Measurements from ENCODE around the gene HILPDA. TPM values are rescaled to one million over a fixed set of nuclear protein-coding genes. Genes with fewer than 3 reads are reported as not detected.

The HILPDA gene, protein sequence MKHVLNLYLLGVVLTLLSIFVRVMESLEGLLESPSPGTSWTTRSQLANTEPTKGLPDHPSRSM
- 10 to 100 TPM; 13.2 to 24.0 TPM for total RNA-seq

- H3K4me1 Mint-ChIP-seq: peaks cover 55% of the 10 kb centered on the region
- peak; percentile 91 for ATAC-seq
- H3K9me3 Mint-ChIP-seq (ENCODE audit: low read depth): no peaks in the 10 kb centered on the region
- peak; percentile 95 for DNase-seq
- H3K27ac Mint-ChIP-seq: peak within 1 kb of the TSS; percentile 93
- H3K27me3 Mint-ChIP-seq: peaks cover 26% of the 10 kb centered on the region
- H3K4me3 Mint-ChIP-seq: peak within 1 kb of the TSS; percentile 94
- H3K36me3 Mint-ChIP-seq: peaks cover 23% of the 10 kb centered on the region
- CTCF ChIA-PET: interaction anchor here (0.9 to 7.7 kb wide), 10 partner anchors 12 to 428 kb away, joined by 3 to 95 read pairs (median 5); partner anchors contain the start of gene RBM28
These were observed at the start of gene HILPDA for GRCh38 chr7:128455543-128456254. HILPDA (plus strand) TSS chr7:128455878; CDS start chr7:128457269, 1,391 bp downstream.

GRCh38 chr7:128406314-128407232 is 49.1 kb upstream of the HILPDA start:
- ATAC-seq (no peak), DNase-seq (no peak)
- Mint-ChIP-seq H3K36me3 (peaks cover 1% of the 10 kb centered on the region), H3K4me1 (peaks cover 33% of the 10 kb centered on the region), H3K27me3 (peaks cover 12% of the 10 kb centered on the region), H3K27ac (no peak overlapping the region), H3K9me3 (ENCODE audit: low read depth) (no peaks in the 10 kb centered on the region), H3K4me3 (peak overlapping the region; percentile 23)
- CTCF ChIA-PET: interaction anchor here (2.2 to 22.8 kb wide), 2 partner anchors 9 to 21 kb away, joined by 8 to 355 read pairs; no protein-coding TSS in a partner anchor

DNA sequence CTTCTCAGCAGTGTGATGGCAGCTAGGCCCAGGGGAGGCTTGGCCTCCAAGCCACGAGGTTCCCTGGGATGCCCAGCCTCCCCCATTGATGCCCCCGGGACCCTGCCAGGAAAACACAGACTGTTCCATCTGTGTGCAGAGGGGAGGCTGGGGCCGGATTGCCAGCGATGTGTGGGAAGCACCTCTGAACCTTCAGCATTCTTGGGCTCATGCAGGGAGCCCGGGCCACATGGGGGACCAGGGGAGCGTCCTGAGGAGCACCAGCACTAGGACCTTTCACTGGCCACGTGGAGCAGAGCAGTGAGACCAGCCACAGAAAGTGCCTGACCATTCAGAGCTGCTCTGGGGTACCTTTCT is 48.5 kb upstream of the HILPDA start:
- H3K27me3 Mint-ChIP-seq: peaks cover 15% of the 10 kb centered on the region
- ATAC-seq: no peak
- peaks cover 33% of the 10 kb centered on the region for H3K4me1 Mint-ChIP-seq
- CTCF ChIA-PET: interaction anchor here (1.1 to 22.8 kb wide), 7 partner anchors 8 to 60 kb away, joined by 3 to 355 read pairs (median 7); no protein-coding TSS in a partner anchor
- peaks cover 1% of the 10 kb centered on the region for H3K36me3 Mint-ChIP-seq
- no peaks in the 10 kb centered on the region for H3K9me3 Mint-ChIP-seq (ENCODE audit: low read depth)
- no peak overlapping the region for H3K4me3 Mint-ChIP-seq
- H3K27ac Mint-ChIP-seq: no peak overlapping the region
- no peak for DNase-seq

DNA sequence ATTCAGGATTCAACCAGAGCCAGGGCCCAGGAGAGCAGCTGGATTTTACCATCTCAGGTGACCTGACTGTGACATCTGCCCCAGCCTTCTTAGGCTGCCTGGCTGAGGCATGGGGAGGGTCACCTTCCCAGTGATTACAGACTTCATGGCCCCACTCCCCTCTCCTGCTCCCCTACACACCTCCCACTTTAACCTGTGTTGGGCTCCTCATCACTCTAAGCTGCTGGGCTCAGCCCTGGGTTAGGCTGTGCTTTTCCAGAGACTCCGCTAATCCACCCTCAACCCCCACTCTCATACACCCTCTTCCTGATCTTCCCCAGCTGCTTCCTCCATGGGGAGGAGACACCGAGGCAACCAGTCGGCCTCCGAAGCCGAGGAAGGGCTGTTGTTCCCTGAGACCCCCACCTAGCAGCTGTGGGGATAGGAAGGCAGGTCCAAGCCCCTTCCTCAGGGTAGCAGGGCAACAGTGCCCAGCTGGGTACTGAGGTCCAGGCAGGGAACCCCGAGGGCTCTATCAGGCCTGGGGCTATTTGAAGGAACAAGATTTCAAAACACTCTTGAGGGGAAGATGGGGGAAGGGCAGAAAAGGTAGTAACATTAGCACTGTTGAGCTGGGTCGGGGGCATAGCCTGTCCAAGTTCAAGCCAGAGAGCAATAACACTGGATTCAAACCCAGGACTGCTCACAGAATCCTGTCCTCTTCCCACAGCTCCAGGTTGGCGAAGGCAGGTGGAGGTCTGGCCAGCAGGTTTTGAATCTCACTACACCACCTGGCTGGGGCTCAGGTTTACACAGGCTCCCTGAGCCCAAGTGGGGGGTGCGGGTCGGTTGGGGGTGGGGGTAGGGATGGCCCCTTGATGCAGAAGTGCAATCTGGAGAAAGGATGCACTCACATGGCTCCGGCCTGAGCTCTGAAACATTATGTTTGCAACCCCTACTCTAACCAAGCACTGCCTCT is 47.6 kb upstream of the HILPDA start:
- no peaks in the 10 kb centered on the region for H3K9me3 Mint-ChIP-seq (ENCODE audit: low read depth)
- CTCF ChIA-PET: interaction anchor here (0.8 to 22.8 kb wide), 10 partner anchors 8 to 61 kb away, joined by 3 to 355 read pairs (median 6); no protein-coding TSS in a partner anchor
- no peak overlapping the region for H3K27ac Mint-ChIP-seq
- DNase-seq (no peak), ATAC-seq (no peak)
- no peak overlapping the region for H3K4me3 Mint-ChIP-seq
- peaks cover 18% of the 10 kb centered on the region for H3K27me3 Mint-ChIP-seq
- H3K36me3 Mint-ChIP-seq: peaks cover 1% of the 10 kb centered on the region
- peaks cover 28% of the 10 kb centered on the region for H3K4me1 Mint-ChIP-seq

- no peaks in the 10 kb centered on the region for H3K9me3 Mint-ChIP-seq (ENCODE audit: low read depth)
- peaks cover 24% of the 10 kb centered on the region for H3K4me1 Mint-ChIP-seq
- peaks cover 27% of the 10 kb centered on the region for H3K27me3 Mint-ChIP-seq
- CTCF ChIA-PET: interaction anchor here (0.7 to 22.8 kb wide), 10 partner anchors 9 to 62 kb away, joined by 3 to 355 read pairs (median 6); no protein-coding TSS in a partner anchor
- H3K27ac Mint-ChIP-seq: peak overlapping the region; percentile 74
- peak overlapping the region; percentile 85 for H3K4me3 Mint-ChIP-seq
- ATAC-seq (no peak), DNase-seq (no peak)
- H3K36me3 Mint-ChIP-seq: no peaks in the 10 kb centered on the region
These were observed 46.7 kb upstream of the HILPDA start for GRCh38 chr7:128408709-128409595.

DNA sequence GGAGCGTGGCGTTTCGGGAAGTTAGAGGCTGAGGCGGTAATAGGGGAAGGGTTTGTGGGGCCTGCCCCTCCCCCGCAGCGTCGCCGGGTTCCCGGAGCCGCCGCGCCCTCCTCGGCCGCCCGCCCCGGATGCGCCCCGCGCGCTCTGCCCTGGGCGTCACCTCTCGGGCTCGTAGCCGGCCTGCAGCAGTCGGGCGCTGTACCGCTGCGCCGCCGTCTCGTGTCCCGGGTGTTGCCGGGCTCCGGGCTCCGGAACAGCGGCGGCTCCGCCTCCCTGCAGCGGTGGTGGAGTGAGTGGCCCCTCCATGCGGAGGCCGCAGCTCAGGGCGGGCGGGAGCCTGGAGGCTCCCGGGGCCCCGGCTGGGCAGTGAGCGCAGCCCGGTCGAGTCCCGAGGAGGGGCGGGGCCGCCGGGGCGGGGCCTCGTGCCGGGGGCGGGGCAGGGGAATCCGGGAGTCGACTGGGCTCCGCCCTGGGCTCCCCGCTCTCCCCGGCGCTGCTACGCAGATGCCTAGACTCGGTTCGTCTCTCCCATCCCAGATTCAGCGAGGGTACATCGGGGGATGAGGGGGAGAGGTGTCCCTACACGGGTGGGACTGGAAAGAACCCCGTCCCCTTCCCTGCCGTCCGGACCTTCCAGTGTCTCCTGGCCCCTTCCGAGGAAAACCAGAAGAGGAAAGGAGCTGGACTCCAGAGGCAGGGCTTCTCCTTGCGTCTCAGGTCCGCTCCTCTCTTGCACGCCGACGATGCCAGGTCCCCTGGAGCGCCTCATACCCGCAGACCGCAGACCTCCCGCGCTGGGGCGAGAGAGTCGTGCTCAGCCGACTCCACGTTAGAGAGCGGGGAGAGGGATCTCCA is 45.9 kb upstream of the HILPDA start, which contains the start of gene IMPDH1:
IMPDH1 (minus strand) TSS at position 387 of the 855 bp plus-strand sequence; CDS start at position 306, 81 bp downstream.
- peaks cover 31% of the 10 kb centered on the region for H3K27me3 Mint-ChIP-seq
- peaks cover 16% of the 10 kb centered on the region for H3K4me1 Mint-ChIP-seq
- peak within 1 kb of the TSS; percentile 74 for H3K27ac Mint-ChIP-seq
- DNase-seq (peak; percentile 90), ATAC-seq (peak; percentile 91)
- H3K9me3 Mint-ChIP-seq (ENCODE audit: low read depth): no peaks in the 10 kb centered on the region
- CTCF ChIA-PET: interaction anchor here (1.2 to 22.8 kb wide), 7 partner anchors 10 to 50 kb away, joined by 3 to 355 read pairs (median 7); no protein-coding TSS in a partner anchor
- H3K4me3 Mint-ChIP-seq: peak within 1 kb of the TSS; percentile 85
- no peaks in the 10 kb centered on the region for H3K36me3 Mint-ChIP-seq

GRCh38 chr7:128410451-128410753 is 45.3 kb upstream of the HILPDA start:
- no peak for ATAC-seq
- CTCF ChIA-PET: interaction anchor here (1.2 to 22.8 kb wide), 4 partner anchors 12 to 49 kb away, joined by 3 to 355 read pairs (median 8); no protein-coding TSS in a partner anchor
- H3K9me3 Mint-ChIP-seq (ENCODE audit: low read depth): no peaks in the 10 kb centered on the region
- peaks cover 13% of the 10 kb centered on the region for H3K4me1 Mint-ChIP-seq
- no peak for DNase-seq
- no peaks in the 10 kb centered on the region for H3K36me3 Mint-ChIP-seq
- peak overlapping the region; percentile 71 for H3K27ac Mint-ChIP-seq
- peak overlapping the region; percentile 85 for H3K4me3 Mint-ChIP-seq
- H3K27me3 Mint-ChIP-seq: peaks cover 31% of the 10 kb centered on the region

GRCh38 chr7:128415217-128415785 is 40.4 kb upstream of the HILPDA start:
- peaks cover 4% of the 10 kb centered on the region for H3K4me1 Mint-ChIP-seq
- ATAC-seq (no peak), DNase-seq (no peak)
- no peaks in the 10 kb centered on the region for H3K9me3 Mint-ChIP-seq (ENCODE audit: low read depth)
- peaks cover 24% of the 10 kb centered on the region for H3K27me3 Mint-ChIP-seq
- no peak overlapping the region for H3K4me3 Mint-ChIP-seq
- H3K27ac Mint-ChIP-seq: no peak overlapping the region
- H3K36me3 Mint-ChIP-seq: no peaks in the 10 kb centered on the region
- CTCF ChIA-PET: interaction anchor here (1.3 to 22.8 kb wide), 7 partner anchors 9 to 46 kb away, joined by 4 to 355 read pairs (median 6); no protein-coding TSS in a partner anchor

GRCh38 chr7:128417071-128417470 is 38.6 kb upstream of the HILPDA start:
- CTCF ChIA-PET: interaction anchor here (1.2 to 22.8 kb wide), 6 partner anchors 10 to 69 kb away, joined by 3 to 355 read pairs (median 10); no protein-coding TSS in a partner anchor
- no peaks in the 10 kb centered on the region for H3K36me3 Mint-ChIP-seq

GRCh38 chr7:128419257-128419656 is 36.4 kb upstream of the HILPDA start:
- Mint-ChIP-seq H3K27me3 (peaks cover 2% of the 10 kb centered on the region), H3K27ac (no peak overlapping the region), H3K4me1 (peaks cover 16% of the 10 kb centered on the region), H3K4me3 (no peak overlapping the region), H3K9me3 (ENCODE audit: low read depth) (no peaks in the 10 kb centered on the region), H3K36me3 (no peaks in the 10 kb centered on the region)
- CTCF ChIA-PET: interaction anchor here (1.0 to 22.8 kb wide), 4 partner anchors 8 to 71 kb away, joined by 3 to 355 read pairs (median 10); no protein-coding TSS in a partner anchor
- ATAC-seq (no peak), DNase-seq (no peak)

More at GRCh38 chr7:128417071-128417470, 38.6 kb upstream of the HILPDA start:
- Mint-ChIP-seq H3K4me1 (peaks cover 5% of the 10 kb centered on the region), H3K27me3 (peaks cover 17% of the 10 kb centered on the region), H3K27ac (no peak overlapping the region), H3K4me3 (no peak overlapping the region), H3K9me3 (ENCODE audit: low read depth) (no peaks in the 10 kb centered on the region)
- no peak for DNase-seq
- ATAC-seq: no peak
